Measurements from ENCODE around the gene PFKL. TPM values are rescaled to one million over a fixed set of nuclear protein-coding genes. Genes with fewer than 3 reads are reported as not detected.

Gene PFKL
- total RNA-seq, 1 donor from 2014 or later, result 48.7 TPM

DNA sequence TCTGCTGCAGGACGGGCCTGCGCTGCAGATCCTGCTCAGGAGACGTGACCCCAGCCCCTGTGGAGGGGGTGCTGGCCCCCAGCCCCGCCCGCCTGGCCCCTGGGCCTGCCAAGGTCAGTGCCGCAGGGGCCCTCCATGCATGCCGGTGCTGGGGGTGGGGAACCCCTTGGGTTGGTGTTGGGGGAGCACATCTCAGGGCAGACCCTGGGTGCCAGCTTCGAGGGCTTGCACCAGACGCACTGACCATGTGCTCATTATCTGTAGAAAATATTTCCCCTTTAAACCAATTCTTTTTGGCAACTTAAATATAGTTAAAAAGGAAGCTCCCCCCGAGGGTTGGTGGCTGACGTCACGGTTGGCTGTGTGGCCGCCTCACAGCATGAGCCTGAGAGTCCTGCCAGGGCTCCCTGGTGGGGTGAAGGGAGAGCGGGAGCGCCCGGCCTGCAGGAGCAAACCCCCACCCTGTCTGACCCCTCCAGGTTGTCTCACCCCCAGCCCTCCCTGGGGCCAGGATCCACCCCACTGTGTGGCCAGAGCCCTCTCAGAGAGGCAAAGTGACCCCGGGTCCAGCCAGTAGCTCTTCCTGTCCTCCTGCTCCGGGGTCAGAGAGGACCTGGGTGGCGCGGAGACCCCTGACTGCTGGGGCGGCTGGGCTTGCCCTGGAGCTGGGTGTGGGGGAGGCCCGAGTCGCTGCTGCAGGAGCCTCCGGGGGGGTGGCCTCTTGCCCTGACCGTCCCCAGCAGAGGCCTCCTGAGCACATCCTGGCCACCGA lies 5.3 kb upstream of the PFKL start:
- Mint-ChIP-seq H3K4me1 (peaks cover 5% of the 10 kb centered on the region), H3K9me3 (no peaks in the 10 kb centered on the region), H3K27me3 (ENCODE audit: insufficient read depth, low read depth) (peaks cover 3% of the 10 kb centered on the region), H3K27ac (no peak overlapping the region), H3K4me3 (no peak overlapping the region), H3K36me3 (no peaks in the 10 kb centered on the region)
- peaks cover 21% of the 10 kb centered on the region for H3K27me3 ChIP-seq
- H3K4me2 ChIP-seq, result no peak overlapping the region
- no peaks in the 10 kb centered on the region for H4K20me1 ChIP-seq (ENCODE audit: low read depth)
- no peaks in the 10 kb centered on the region for H3K9me3 ChIP-seq (ENCODE audit: low read depth)
- H3K4me3 ChIP-seq, result no peak overlapping the region
- H2AFZ ChIP-seq (replicated peaks), result no peak overlapping the region
- no peaks in the 10 kb centered on the region for H3K36me3 ChIP-seq
- TF ChIP-seq CTCF (IDR thresholded peaks at IDR 0.05) (no peak), EZH2 (IDR thresholded peaks at IDR 0.05) (no peak), EZH2phosphoT487 (IDR thresholded peaks at IDR 0.05) (no peak)
- no peak for DNase-seq (ENCODE audit: low spot score)
- H3K4me1 ChIP-seq, result peaks cover 4% of the 10 kb centered on the region
- H3K79me2 ChIP-seq (ENCODE audit: low read depth), result no peaks in the 10 kb centered on the region
- peaks cover 4% of the 10 kb centered on the region for H3F3A ChIP-seq (ENCODE audit: low read depth)
- H3K9ac ChIP-seq, result no peak overlapping the region
- H3K27ac ChIP-seq, result no peak overlapping the region

- Histone ChIP-seq H3F3A (ENCODE audit: low read depth) (peaks cover 4% of the 10 kb centered on the region), H3K9ac (no peak overlapping the region), H3K9me3 (ENCODE audit: low read depth) (no peaks in the 10 kb centered on the region), H3K27me3 (peaks cover 22% of the 10 kb centered on the region), H3K27ac (no peak overlapping the region), H3K36me3 (no peaks in the 10 kb centered on the region), H3K79me2 (ENCODE audit: low read depth) (no peaks in the 10 kb centered on the region), H3K4me2 (no peak overlapping the region), H2AFZ (replicated peaks) (no peak overlapping the region), H3K4me3 (no peak overlapping the region), H3K4me1 (peaks cover 4% of the 10 kb centered on the region), H4K20me1 (ENCODE audit: low read depth) (no peaks in the 10 kb centered on the region)
- DNase-seq (ENCODE audit: low spot score), result no peak
- TF ChIP-seq CTCF (IDR thresholded peaks at IDR 0.05) (no peak), EZH2 (IDR thresholded peaks at IDR 0.05) (no peak), EZH2phosphoT487 (IDR thresholded peaks at IDR 0.05) (no peak)
- H3K27me3 Mint-ChIP-seq (ENCODE audit: insufficient read depth, low read depth), result peaks cover 3% of the 10 kb centered on the region
- no peak overlapping the region for H3K4me3 Mint-ChIP-seq
- H3K36me3 Mint-ChIP-seq, result no peaks in the 10 kb centered on the region
- H3K27ac Mint-ChIP-seq, result no peak overlapping the region
- H3K9me3 Mint-ChIP-seq, result no peaks in the 10 kb centered on the region
- H3K4me1 Mint-ChIP-seq, result peaks cover 5% of the 10 kb centered on the region
Measured at GRCh38 chr21:44295163-44295573, 4.7 kb upstream of the PFKL start.

- peaks cover 5% of the 10 kb centered on the region for H3K4me1 Mint-ChIP-seq
- peaks cover 3% of the 10 kb centered on the region for H4K20me1 ChIP-seq (ENCODE audit: low read depth)
- no peaks in the 10 kb centered on the region for H3K79me2 ChIP-seq (ENCODE audit: low read depth)
- no peaks in the 10 kb centered on the region for H3K9me3 Mint-ChIP-seq
- TF ChIP-seq CTCF (IDR thresholded peaks at IDR 0.05) (no peak), EZH2 (IDR thresholded peaks at IDR 0.05) (no peak), EZH2phosphoT487 (IDR thresholded peaks at IDR 0.05) (no peak)
- no peak overlapping the region for H3K4me3 ChIP-seq
- no peaks in the 10 kb centered on the region for H3K36me3 Mint-ChIP-seq
- H2AFZ ChIP-seq (replicated peaks), result no peak overlapping the region
- no peak overlapping the region for H3K9ac ChIP-seq
- peaks cover 2% of the 10 kb centered on the region for H3K27me3 Mint-ChIP-seq (ENCODE audit: insufficient read depth, low read depth)
- peaks cover 22% of the 10 kb centered on the region for H3K27me3 ChIP-seq
- no peak overlapping the region for H3K27ac ChIP-seq
- H3K27ac Mint-ChIP-seq, result no peak overlapping the region
- H3K9me3 ChIP-seq (ENCODE audit: low read depth), result no peaks in the 10 kb centered on the region
- H3K4me2 ChIP-seq, result no peak overlapping the region
- no peak for DNase-seq (ENCODE audit: low spot score)
- H3K4me1 ChIP-seq, result peaks cover 4% of the 10 kb centered on the region
- H3K4me3 Mint-ChIP-seq, result no peak overlapping the region
- H3F3A ChIP-seq (ENCODE audit: low read depth), result peaks cover 4% of the 10 kb centered on the region
- H3K36me3 ChIP-seq, result no peaks in the 10 kb centered on the region
Measured at GRCh38 chr21:44295646-44296045, 4.2 kb upstream of the PFKL start.

All from neural progenitor cell (in vitro differentiated cells).